ENCODE measurements around the gene PAQR8. TPM values are rescaled to one million over a fixed set of nuclear protein-coding genes. Genes with fewer than 3 reads are reported as not detected.
A peak's percentile ranks its signal among the peaks of the same experiment; 100 is the strongest.

Gene PAQR8
- total and polyA plus RNA-seq, 2 of the 13 experiments (the other 11 are each of a cell fraction or from before 2014, with no cell fraction given), result 37.7 to 50.7 TPM

DNA sequence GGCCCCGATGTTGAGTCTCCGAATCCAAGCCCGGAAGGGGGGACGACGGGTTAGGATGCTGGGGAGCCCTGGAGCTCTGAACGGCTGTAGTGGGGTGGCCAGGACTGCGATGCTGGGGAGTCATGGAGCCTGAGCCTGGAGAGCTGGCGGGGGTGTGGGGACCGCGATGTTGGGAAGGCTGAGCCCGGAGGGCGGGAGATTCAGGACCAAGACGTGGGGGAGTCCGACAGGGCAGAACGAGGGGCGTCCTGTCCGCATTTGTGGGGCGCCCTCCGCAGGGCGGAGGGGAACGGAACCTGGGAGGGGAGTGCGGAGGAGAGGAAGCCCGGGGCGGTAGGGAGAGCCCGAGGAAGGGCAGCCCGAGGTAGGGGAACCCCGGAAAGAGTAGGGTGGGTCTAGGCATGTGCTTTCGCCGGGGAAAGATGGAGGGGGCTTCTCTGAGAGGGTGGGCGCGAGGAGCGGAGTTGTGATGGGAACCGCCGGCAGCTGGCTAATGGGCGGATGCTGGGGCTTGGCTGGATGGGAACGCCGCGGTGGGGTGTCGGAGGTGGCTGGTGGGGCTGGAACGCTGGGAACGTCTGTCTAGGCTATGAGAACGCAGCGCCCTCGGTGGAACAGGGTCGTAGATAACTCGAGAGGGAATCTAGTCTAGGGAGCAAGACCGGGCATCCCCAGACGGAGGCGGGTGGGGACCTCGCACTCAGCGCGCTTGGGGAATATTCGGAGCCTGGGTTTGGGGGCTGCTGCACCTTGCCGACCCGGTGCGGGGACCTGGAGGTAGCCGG lies 684 bp downstream of the PAQR8 start (continued):
- TF ChIP-seq, protein P1, sequence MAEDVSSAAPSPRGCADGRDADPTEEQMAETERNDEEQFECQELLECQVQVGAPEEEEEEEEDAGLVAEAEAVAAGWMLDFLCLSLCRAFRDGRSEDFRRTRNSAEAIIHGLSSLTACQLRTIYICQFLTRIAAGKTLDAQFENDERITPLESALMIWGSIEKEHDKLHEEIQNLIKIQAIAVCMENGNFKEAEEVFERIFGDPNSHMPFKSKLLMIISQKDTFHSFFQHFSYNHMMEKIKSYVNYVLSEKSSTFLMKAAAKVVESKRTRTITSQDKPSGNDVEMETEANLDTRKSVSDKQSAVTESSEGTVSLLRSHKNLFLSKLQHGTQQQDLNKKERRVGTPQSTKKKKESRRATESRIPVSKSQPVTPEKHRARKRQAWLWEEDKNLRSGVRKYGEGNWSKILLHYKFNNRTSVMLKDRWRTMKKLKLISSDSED (CRISPR knock-in tag; IDR thresholded peaks at IDR 0.05), result 0 out of 2 replicates have a peak, but pooled peaks have one; percentile 19
- no peak for TF ChIP-seq MEIS2 (CRISPR knock-in tag; IDR thresholded peaks at IDR 0.05)
- TF ChIP-seq ZNF543 (CRISPR knock-in tag; IDR thresholded peaks at IDR 0.05), result peak; percentile 53; the same call in 1 of the 2 replicates
- TF ChIP-seq, protein P2, sequence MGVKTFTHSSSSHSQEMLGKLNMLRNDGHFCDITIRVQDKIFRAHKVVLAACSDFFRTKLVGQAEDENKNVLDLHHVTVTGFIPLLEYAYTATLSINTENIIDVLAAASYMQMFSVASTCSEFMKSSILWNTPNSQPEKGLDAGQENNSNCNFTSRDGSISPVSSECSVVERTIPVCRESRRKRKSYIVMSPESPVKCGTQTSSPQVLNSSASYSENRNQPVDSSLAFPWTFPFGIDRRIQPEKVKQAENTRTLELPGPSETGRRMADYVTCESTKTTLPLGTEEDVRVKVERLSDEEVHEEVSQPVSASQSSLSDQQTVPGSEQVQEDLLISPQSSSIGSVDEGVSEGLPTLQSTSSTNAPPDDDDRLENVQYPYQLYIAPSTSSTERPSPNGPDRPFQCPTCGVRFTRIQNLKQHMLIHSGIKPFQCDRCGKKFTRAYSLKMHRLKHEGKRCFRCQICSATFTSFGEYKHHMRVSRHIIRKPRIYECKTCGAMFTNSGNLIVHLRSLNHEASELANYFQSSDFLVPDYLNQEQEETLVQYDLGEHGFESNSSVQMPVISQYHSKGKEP (CRISPR knock-in tag; IDR thresholded peaks at IDR 0.05), result no peak
- TF ChIP-seq, protein P3, sequence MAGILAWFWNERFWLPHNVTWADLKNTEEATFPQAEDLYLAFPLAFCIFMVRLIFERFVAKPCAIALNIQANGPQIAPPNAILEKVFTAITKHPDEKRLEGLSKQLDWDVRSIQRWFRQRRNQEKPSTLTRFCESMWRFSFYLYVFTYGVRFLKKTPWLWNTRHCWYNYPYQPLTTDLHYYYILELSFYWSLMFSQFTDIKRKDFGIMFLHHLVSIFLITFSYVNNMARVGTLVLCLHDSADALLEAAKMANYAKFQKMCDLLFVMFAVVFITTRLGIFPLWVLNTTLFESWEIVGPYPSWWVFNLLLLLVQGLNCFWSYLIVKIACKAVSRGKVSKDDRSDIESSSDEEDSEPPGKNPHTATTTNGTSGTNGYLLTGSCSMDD (CRISPR knock-in tag; IDR thresholded peaks at IDR 0.05), result no peak
- TF ChIP-seq, protein P4, sequence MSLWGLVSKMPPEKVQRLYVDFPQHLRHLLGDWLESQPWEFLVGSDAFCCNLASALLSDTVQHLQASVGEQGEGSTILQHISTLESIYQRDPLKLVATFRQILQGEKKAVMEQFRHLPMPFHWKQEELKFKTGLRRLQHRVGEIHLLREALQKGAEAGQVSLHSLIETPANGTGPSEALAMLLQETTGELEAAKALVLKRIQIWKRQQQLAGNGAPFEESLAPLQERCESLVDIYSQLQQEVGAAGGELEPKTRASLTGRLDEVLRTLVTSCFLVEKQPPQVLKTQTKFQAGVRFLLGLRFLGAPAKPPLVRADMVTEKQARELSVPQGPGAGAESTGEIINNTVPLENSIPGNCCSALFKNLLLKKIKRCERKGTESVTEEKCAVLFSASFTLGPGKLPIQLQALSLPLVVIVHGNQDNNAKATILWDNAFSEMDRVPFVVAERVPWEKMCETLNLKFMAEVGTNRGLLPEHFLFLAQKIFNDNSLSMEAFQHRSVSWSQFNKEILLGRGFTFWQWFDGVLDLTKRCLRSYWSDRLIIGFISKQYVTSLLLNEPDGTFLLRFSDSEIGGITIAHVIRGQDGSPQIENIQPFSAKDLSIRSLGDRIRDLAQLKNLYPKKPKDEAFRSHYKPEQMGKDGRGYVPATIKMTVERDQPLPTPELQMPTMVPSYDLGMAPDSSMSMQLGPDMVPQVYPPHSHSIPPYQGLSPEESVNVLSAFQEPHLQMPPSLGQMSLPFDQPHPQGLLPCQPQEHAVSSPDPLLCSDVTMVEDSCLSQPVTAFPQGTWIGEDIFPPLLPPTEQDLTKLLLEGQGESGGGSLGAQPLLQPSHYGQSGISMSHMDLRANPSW (CRISPR knock-in tag; IDR thresholded peaks at IDR 0.05; ENCODE audit: borderline replicate concordance), result no peak
- TF ChIP-seq, protein P5, sequence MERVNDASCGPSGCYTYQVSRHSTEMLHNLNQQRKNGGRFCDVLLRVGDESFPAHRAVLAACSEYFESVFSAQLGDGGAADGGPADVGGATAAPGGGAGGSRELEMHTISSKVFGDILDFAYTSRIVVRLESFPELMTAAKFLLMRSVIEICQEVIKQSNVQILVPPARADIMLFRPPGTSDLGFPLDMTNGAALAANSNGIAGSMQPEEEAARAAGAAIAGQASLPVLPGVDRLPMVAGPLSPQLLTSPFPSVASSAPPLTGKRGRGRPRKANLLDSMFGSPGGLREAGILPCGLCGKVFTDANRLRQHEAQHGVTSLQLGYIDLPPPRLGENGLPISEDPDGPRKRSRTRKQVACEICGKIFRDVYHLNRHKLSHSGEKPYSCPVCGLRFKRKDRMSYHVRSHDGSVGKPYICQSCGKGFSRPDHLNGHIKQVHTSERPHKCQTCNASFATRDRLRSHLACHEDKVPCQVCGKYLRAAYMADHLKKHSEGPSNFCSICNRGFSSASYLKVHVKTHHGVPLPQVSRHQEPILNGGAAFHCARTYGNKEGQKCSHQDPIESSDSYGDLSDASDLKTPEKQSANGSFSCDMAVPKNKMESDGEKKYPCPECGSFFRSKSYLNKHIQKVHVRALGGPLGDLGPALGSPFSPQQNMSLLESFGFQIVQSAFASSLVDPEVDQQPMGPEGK (CRISPR knock-in tag; IDR thresholded peaks at IDR 0.05), result no peak; the same call in 1 of the 2 replicates
- peak; percentile 77 for TF ChIP-seq RBFOX2 (IDR thresholded peaks at IDR 0.05; ENCODE audit: low read depth, low read length)
- no peak for TF ChIP-seq HOXA7 (CRISPR knock-in tag; IDR thresholded peaks at IDR 0.05)
- no peak for TF ChIP-seq ZNF234 (CRISPR knock-in tag; conservative IDR thresholded peaks at IDR 0.05)
- no peak for TF ChIP-seq ZBTB3 (CRISPR knock-in tag; IDR thresholded peaks at IDR 0.05; ENCODE audit: borderline replicate concordance, low read depth)
- no peak for TF ChIP-seq ZNF3 (CRISPR knock-in tag; IDR thresholded peaks at IDR 0.05)
- TF ChIP-seq BRCA1 (CRISPR knock-in tag; IDR thresholded peaks at IDR 0.05), result no peak
- no peak for TF ChIP-seq SMARCC2 (IDR thresholded peaks at IDR 0.05)
- TF ChIP-seq, protein P6, sequence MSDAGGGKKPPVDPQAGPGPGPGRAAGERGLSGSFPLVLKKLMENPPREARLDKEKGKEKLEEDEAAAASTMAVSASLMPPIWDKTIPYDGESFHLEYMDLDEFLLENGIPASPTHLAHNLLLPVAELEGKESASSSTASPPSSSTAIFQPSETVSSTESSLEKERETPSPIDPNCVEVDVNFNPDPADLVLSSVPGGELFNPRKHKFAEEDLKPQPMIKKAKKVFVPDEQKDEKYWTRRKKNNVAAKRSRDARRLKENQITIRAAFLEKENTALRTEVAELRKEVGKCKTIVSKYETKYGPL (CRISPR knock-in tag; IDR thresholded peaks at IDR 0.05), result no peak
- TF ChIP-seq, protein P7, sequence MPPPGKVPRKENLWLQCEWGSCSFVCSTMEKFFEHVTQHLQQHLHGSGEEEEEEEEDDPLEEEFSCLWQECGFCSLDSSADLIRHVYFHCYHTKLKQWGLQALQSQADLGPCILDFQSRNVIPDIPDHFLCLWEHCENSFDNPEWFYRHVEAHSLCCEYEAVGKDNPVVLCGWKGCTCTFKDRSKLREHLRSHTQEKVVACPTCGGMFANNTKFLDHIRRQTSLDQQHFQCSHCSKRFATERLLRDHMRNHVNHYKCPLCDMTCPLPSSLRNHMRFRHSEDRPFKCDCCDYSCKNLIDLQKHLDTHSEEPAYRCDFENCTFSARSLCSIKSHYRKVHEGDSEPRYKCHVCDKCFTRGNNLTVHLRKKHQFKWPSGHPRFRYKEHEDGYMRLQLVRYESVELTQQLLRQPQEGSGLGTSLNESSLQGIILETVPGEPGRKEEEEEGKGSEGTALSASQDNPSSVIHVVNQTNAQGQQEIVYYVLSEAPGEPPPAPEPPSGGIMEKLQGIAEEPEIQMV (CRISPR knock-in tag; IDR thresholded peaks at IDR 0.05; ENCODE audit: low read depth), result no peak
- TF ChIP-seq DNMT1 (CRISPR knock-in tag; IDR thresholded peaks at IDR 0.05), result no peak
- TF ChIP-seq TSC22D2 (CRISPR knock-in tag; IDR thresholded peaks at IDR 0.05; ENCODE audit: borderline replicate concordance), result no peak
